ENCODE data around the gene EIF4E2.

DNA sequence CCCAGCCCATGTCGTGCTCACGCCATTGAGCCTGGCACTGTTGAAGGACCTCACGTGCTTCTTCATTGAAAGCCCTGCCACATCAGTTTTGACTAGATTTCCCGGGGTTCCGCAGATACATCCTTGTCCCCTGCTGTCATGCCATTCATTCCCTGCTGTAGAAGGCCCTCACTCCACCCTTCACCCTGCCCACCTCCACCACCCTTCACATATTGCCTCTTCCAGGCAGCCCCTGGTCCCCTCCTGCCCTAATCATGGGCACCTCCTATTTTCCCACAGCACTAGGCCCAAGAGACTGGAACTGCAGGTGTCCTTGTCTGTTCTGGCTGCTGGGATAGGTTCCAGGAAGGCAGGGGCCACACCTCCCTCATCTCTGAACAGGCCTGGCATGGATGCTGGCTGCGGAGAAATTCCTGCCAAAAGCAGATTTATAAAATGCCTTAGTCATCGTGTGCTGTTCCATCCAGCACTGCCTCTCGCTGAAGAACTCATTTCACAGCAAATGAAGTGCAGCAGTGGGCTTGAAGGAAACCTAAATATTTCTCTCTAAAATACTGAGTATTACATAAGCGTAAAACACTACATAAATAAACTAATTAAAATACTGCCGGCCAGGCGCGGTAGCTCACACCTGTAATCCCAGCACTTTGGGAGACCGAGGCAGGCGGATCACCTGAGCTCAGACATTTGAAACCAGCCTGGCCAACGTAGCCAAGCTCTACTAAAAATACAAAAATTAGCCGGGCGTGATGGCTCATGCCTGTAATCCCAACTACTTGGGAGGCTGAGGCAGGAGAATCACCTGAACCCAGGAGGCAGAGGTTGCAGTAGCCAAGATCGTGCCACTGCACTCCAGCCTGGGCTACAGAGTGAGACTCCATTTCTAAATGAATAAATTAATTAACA, 38.4 kb downstream of the EIF4E2 start:
- TF ChIP-seq EP300 (IDR thresholded peaks at IDR 0.05) (no peak), POLR2A (IDR thresholded peaks at IDR 0.05) (no peak)
- TF ChIP-seq, protein P1, sequence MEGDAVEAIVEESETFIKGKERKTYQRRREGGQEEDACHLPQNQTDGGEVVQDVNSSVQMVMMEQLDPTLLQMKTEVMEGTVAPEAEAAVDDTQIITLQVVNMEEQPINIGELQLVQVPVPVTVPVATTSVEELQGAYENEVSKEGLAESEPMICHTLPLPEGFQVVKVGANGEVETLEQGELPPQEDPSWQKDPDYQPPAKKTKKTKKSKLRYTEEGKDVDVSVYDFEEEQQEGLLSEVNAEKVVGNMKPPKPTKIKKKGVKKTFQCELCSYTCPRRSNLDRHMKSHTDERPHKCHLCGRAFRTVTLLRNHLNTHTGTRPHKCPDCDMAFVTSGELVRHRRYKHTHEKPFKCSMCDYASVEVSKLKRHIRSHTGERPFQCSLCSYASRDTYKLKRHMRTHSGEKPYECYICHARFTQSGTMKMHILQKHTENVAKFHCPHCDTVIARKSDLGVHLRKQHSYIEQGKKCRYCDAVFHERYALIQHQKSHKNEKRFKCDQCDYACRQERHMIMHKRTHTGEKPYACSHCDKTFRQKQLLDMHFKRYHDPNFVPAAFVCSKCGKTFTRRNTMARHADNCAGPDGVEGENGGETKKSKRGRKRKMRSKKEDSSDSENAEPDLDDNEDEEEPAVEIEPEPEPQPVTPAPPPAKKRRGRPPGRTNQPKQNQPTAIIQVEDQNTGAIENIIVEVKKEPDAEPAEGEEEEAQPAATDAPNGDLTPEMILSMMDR (IDR thresholded peaks at IDR 0.05), result no peak
